ENCODE results near the gene GATAD2A. TPM values are rescaled to one million over a fixed set of nuclear protein-coding genes. Genes with fewer than 3 reads are reported as not detected.
"Not testable (repeated sequence)": the region's sequence is repeated elsewhere in the genome, so short reads cannot be mapped to it uniquely, and the experiment has no call there.

GATAD2A gene, protein sequence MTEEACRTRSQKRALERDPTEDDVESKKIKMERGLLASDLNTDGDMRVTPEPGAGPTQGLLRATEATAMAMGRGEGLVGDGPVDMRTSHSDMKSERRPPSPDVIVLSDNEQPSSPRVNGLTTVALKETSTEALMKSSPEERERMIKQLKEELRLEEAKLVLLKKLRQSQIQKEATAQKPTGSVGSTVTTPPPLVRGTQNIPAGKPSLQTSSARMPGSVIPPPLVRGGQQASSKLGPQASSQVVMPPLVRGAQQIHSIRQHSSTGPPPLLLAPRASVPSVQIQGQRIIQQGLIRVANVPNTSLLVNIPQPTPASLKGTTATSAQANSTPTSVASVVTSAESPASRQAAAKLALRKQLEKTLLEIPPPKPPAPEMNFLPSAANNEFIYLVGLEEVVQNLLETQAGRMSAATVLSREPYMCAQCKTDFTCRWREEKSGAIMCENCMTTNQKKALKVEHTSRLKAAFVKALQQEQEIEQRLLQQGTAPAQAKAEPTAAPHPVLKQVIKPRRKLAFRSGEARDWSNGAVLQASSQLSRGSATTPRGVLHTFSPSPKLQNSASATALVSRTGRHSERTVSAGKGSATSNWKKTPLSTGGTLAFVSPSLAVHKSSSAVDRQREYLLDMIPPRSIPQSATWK
- total RNA-seq (2014; rRNA removed; shearing (Covaris generic)) = 47.2 and 80.3 TPM in 2 replicates

DNA sequence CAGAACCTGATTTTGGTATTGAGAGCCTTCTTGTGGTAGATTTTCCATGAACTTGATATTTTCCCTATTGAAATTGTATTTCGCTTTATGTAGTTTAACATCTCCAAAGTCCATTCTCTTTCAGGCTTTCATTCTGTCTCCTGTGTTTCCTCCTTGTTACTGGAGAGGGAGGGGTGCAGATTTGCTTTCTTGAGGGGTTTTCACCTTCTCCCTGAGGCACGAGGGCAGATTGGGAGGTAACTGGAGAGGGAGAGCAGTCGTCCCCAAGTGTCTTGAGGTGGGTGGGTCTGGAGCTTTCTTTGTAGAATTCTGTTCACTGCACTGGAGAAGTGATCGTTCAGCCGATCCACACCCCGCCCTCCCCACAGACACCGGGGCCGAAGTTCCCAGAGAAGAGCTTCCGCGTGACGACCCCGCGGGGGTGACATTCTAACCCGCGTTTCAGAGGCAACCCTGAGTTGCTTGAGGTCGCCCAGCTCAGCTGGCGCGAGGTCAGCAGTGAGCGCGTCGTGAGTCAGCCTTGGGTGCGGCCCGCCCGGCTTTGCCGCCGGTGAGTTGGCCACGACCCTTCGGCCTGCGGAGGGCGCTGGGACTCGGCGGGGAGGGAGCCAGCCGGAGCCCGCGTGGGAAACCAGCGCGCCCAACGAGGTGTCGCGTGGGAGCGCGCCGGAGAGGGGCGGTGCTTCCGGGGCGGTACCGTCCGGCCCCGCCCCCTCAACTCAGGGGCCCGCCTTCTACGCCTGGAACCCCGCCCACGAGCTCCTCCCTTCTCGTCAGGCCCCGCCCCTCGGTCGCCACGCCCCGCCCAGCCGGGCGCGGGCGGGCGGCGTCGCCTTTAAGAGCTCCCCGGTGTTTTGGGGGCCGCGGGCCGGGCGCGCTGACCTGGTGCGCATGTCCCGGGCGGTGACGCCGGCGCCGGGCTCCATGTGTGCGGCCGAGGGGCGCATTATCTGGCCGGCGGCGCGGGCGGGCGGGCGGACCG, at the start of gene GATAD2A:
Gene GATAD2A, plus strand, starts transcription at position 797 of the 982 bp plus-strand sequence. CDS start 59,671 bp downstream, outside the sequence.
- peak; percentile 96 for DNase-seq (ENCODE audit: low spot score)
- in situ Hi-C loops (cut with HindIII; ENCODE audit: low sequenced_read_pairs) = no loop called here

- in situ Hi-C loops (cut with HindIII; ENCODE audit: low sequenced_read_pairs) = no loop called here
These were observed 49.0 kb upstream of the GATAD2A start for GRCh38 chr19:19356500-19356899.

GRCh38 chr19:19356901-19357566, 48.4 kb upstream of the GATAD2A start:
- in situ Hi-C loops (cut with HindIII; ENCODE audit: low sequenced_read_pairs) = no loop called here

More at GRCh38 chr19:19356500-19356899, 49.0 kb upstream of the GATAD2A start:
- no peak for DNase-seq (ENCODE audit: low spot score)

DNA sequence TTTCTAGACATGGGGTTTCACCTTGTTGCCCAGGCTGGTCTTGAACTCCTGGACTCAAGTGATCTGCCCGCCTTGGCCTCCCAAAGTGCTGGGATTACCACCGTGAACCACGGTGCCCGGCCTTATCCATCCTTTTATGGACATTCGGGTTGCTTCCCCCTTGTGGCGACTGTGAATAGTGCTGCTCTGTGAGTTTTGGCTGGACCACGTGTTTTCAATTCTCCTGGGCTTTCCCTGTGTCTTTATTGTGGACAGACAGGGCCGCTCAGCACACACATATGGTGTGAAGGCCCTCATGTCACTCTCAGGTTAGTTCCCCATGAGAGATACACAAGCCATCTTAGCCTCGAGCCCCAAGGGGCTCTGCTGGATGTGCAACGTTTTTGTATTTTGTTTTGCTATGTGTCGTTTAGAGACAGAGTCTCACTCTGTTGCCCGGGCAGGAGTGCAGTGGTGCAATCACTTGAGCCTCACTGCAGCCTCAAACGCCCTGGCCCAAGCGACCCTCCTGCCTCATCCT, 44.3 kb upstream of the GATAD2A start:
- in situ Hi-C loops (cut with HindIII; ENCODE audit: low sequenced_read_pairs) = no loop called here
- DNase-seq (ENCODE audit: low spot score) = peak; percentile 76

More at GRCh38 chr19:19356901-19357566, 48.4 kb upstream of the GATAD2A start:
- DNase-seq (ENCODE audit: low spot score) = no peak

- in situ Hi-C loops (cut with HindIII; ENCODE audit: low sequenced_read_pairs) = no loop called here
- DNase-seq (ENCODE audit: low spot score) = no peak
These were observed 43.4 kb upstream of the GATAD2A start for GRCh38 chr19:19362075-19362474.

- in situ Hi-C loops (cut with HindIII; ENCODE audit: low sequenced_read_pairs) = no loop called here
- peak; percentile 73 for DNase-seq (ENCODE audit: low spot score)
These were observed 38.8 kb upstream of the GATAD2A start for GRCh38 chr19:19366434-19367396.

GRCh38 chr19:19368087-19368486, 37.4 kb upstream of the GATAD2A start:
- in situ Hi-C loops (cut with HindIII; ENCODE audit: low sequenced_read_pairs) = no loop called here
- no peak for DNase-seq (ENCODE audit: low spot score)

DNA sequence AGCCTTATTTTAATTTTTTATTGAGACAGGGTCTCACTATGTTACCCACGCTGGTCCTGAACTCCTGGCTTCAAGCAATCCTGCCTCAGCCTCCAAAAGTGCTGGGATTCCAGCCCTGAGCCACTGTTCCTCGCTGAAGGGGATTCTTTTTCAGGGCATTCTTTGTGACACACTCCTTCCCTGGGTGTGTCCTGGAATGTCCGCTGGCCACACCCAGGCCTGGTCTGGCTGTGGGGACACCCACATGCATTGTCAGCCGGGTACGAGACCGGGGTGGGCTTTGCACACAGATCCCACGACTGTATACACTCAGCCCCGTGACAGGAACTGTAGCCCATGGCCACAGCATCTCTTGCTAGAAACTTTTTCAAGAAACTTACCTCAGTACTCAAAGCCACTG, 34.4 kb upstream of the GATAD2A start:
- in situ Hi-C loops (cut with HindIII; ENCODE audit: low sequenced_read_pairs) = no loop called here
- DNase-seq (ENCODE audit: low spot score) = no peak

DNA sequence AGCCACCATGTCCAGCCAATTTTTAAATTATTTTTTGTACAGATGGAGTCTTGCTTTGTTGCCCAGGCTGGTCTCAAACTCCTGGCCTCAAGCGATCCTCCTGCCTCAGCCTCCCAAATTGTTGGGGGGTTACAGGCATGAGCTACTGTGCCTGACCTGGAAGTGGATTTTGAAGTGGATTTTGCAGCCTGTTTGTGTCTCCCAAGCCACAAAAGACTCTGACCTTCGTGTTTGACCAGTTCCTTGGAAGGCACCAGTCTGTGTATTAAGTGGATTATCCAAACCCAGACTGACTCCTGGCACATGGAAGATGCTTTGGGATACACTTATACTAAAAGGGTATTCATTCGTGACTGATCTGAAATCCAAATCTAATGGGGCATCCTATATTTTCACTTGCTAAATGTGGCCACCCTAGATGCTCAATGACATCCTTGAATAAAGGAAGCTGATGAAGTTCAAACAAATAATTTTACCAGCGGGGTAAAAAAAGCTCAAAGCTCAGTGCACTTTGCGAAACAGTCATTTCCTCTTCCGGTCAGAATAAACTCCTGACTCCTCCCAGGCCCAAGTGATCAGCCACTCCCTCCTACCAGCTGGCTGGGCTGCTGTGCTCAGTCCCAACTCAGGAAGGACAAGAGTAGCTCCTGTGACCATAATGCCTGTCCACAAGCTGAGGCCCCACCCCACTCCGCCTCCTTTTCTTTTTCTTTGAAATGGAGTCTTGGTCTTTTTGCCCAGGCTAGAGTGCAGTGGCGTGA, 32.6 kb upstream of the GATAD2A start:
- in situ Hi-C loops (cut with HindIII; ENCODE audit: low sequenced_read_pairs) = no loop called here
- DNase-seq (ENCODE audit: low spot score) = peak; percentile 10

DNA sequence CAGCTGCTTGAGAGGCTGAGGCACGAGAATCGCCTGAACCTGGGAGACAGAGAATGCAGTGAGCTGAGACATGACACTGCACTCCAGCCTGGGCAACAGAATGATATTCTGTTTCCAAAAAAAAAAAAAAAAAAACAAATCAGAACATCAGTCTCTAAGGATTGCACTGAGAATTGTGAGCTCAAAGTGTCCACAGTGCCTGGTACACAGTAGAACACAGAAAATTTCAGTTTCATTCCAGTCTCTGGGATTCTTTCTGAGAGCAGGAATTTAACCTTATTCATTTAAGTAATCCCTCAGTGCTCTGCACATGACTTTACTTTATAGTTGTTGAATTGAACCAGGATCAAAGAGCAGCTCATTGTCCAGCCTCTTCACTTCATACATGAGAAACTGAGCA, 25.9 kb upstream of the GATAD2A start:
- DNase-seq (ENCODE audit: low spot score) = no peak
- in situ Hi-C loops (cut with HindIII; ENCODE audit: low sequenced_read_pairs) = no loop called here

- DNase-seq (ENCODE audit: low spot score); in situ Hi-C loops (cut with HindIII; ENCODE audit: low sequenced_read_pairs): not testable (repeated sequence)
These were observed 25.2 kb upstream of the GATAD2A start for GRCh38 chr19:19380316-19380715.

DNA sequence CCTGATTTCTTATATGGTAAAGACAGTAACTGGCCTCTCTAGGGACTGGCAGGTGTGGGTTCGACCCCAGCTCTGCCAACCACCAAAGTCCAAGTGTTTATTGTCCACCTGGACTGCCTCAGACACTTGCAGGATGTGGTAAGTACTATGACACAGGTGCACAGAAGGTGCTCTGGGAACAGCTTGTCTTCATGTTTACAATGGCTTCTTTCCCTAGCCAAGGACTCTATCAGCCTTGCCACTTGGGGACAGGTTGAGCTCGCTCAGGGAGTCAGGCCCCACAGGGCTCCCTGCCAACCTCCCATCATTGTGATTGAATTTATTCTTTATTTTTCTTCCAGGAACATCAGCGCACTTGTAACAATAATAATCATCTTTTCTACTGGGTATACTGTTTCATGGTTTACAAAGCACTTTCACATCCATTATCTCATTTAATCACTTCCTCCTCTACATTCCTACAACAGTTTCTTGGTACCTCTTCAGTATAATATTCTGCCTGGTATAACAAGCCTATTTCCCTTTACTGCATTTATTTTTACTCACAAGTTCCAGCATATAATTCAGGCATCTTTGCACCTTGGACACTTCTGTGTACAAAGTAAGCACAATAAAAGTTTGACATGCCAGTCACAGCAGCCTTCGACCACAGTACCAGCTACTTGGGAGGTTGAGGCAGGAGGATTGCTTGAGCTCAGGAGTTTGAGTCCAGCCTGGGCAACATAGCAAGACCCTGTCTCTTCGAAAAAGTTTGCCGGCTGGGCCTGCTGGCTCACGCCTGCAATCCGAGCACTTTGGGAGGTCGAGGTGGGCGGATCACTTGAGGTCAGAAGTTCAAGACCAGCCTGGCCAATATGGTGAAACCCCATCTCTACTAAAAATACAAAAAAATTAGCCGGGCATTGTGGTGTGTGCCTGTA, 24.2 kb upstream of the GATAD2A start:
- no peak for DNase-seq (ENCODE audit: low spot score)
- in situ Hi-C loops (cut with HindIII; ENCODE audit: low sequenced_read_pairs) = no loop called here

DNA sequence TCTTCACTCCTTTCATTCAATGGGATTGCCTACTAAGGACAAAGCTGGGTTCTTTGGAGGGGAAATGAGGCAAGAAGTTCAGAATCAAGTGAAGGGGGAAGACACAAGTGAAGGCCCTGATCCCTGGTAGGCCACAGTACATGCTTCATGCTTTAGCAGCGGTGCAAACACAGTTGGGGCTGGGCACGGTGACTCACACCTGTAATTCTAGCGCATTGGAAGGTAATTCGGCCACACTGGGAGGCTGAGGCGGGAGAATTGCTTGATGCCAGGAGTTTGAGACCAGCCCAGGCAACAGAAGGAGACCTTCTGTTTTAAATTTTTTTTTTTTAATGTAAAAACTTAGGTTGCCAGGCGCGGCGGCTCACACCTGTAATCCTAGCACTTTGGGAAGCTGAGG, 23.4 kb upstream of the GATAD2A start:
- DNase-seq (ENCODE audit: low spot score) = no peak
- in situ Hi-C loops (cut with HindIII; ENCODE audit: low sequenced_read_pairs) = no loop called here

- no peak for DNase-seq (ENCODE audit: low spot score)
- in situ Hi-C loops (cut with HindIII; ENCODE audit: low sequenced_read_pairs) = no loop called here
These were observed 21.0 kb upstream of the GATAD2A start for GRCh38 chr19:19384486-19384885.

- in situ Hi-C loops (cut with HindIII; ENCODE audit: low sequenced_read_pairs) = no loop called here
- DNase-seq (ENCODE audit: low spot score) = peak; percentile 100
These were observed 20.2 kb upstream of the GATAD2A start for GRCh38 chr19:19385131-19385895.

Measured in G401 (cell line).